A375 (cell line): ENCODE measurements around the gene RIIAD1. TPM values are rescaled to one million over a fixed set of nuclear protein-coding genes. Genes with fewer than 3 reads are reported as not detected.

Source experiments
- small RNA-seq: library from RNA; depleted of rRNA; stranded (forward); fragments of <200 nt; gene quantifications from one replicate; pipeline ENCODE3, GENCODE V24; 2014
- total RNA-seq: library from RNA; depleted of rRNA; stranded (reverse); fragments of >200 nt; shearing (Covaris generic); gene quantifications from 2 replicates; pipeline ENCODE4 v1.2.3, GENCODE V29; 2014; rRNA removed

Gene RIIAD1, protein sequence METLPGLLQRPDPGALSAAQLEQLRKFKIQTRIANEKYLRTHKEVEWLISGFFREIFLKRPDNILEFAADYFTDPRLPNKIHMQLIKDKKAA
- 1.4 TPM in 1 of 2 replicates, not detected in the other for total RNA-seq

DNA sequence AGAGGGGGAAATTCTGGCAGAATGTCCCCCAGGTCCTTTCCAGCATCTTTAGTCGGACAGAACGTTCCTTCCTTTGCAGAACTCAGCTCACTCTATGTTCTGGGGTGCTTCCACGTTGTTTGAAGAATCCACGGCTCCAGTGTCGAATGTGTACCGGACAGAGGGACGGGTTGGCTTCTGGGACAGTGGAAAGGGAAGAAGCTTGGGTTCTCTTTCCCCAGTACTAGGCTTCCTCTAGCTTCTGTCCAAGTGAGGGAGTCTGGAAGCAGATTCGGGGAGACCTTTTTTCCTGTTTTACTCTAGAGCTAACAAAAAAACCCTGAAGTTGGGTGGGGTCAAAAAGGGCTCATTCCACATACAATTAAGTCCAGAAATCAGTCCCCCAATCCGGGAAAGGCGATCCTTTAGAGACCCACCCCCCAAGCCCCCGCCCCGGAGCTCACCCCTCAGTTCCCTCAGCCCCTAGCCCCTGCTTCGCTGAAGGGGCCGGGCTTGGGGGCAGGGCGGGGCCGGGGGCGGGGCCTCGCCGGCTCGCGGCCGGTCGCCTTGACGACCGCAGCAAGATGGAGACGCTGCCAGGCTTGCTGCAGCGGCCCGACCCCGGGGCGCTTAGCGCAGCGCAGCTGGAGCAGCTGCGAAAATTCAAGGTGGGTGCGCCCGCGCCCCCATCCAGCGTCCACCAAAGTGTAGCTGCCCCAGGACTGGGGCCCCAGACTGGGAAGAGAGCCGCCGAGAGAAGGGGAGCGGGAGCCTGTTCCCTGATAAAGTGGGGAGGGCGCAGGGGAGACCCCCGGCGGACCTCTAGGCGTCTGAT is at the start of gene RIIAD1:
Gene RIIAD1 (plus strand): TSS at position 549 of the 814 bp plus-strand sequence. CDS start 15 bp downstream, at position 564.

DNA sequence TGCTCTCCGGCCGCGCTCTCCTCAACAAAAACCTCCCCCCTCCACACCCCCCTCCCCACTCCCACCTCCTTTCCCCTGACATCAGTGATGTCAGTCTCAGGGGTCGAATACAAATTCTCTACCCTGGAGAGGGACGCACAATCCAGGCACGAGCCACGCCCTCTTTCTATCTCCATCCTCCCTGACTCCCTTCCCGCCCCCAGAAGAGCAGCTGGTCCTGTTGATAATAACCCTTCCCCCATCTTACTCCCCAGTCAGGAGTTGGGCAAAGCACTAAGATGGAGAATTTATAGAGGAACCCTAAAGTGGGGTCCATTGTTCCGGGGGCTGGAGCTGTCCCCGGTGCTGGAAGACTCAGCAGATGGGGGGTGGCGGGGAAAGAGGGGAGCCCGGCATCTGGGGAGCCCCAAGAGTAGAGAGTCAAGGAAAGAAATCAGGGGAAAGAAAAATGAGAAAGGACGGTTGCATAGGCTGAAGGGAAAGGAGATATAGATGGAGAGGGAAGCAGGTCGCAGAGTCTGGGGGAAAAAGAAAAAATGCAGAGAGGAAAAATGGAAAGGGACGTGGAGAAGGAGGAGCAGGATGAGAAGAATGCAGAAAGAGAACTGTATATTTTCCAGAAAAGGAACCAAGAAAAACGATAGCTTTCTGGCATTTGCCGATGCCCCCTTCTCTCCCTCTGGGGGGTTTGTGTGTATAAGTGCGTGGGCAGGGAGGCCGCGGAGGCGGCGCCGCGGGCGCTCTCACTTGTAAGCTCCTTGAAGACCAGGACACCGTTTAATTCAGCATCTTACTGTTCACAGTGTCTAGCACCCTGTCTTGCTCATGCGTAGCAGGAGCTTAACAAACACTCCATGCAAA is 4.3 kb upstream of the RIIAD1 start, which contains the start of gene CELF3:
Gene CELF3 (minus strand): TSS at position 33 of the 861 bp plus-strand sequence. CDS start 783 bp downstream, outside the sequence.

GRCh38 chr1:151762941-151763921 is 41.9 kb downstream of the RIIAD1 start, which contains the start of gene MRPL9:
TSS of gene MRPL9 (minus strand) at chr1:151763496. CDS start at chr1:151763479, 17 bp downstream.

Small RNA genes lying within 50 kb of the gene (small RNA-seq; reads per million reads assigned to genes)
- not detected for gene RNU6-662P

Other genes starting within 250 kb of the RIIAD1 start
- 0.88 and 1.0 TPM in 2 replicates for gene CGN, start 210.1 kb upstream of the RIIAD1 start, total RNA-seq
- 33.2 and 34.2 TPM in 2 replicates for gene TUFT1, start 181.2 kb upstream of the RIIAD1 start, total RNA-seq
- gene SNX27, start 109.5 kb upstream of the RIIAD1 start, total RNA-seq: 24.4 and 25.7 TPM in 2 replicates
- gene CELF3, start 4.7 kb upstream of the RIIAD1 start, total RNA-seq: not detected in 2 replicates
- gene MRPL9, start 42.0 kb downstream of the RIIAD1 start, total RNA-seq: 189 and 194 TPM in 2 replicates
- 14.4 and 15.5 TPM in 2 replicates for gene TDRKH, start 69.0 kb downstream of the RIIAD1 start, total RNA-seq
- gene LINGO4, start 83.9 kb downstream of the RIIAD1 start, total RNA-seq: not detected in 2 replicates
- 0.38 TPM in 1 of 2 replicates, not detected in the other for gene RORC, start 110.3 kb downstream of the RIIAD1 start, total RNA-seq
- gene C2CD4D, start 118.3 kb downstream of the RIIAD1 start, total RNA-seq: 0.53 and 0.87 TPM in 2 replicates
- not detected in 2 replicates for gene THEM5, start 132.2 kb downstream of the RIIAD1 start, total RNA-seq
- 32.3 and 42.9 TPM in 2 replicates for gene THEM4, start 188.0 kb downstream of the RIIAD1 start, total RNA-seq